Raji (cell line): ENCODE data around the gene RAMACL.

ENCODE experiments used
- POLR2A ChIP-seq: IDR thresholded peaks from 2 replicates; pipeline ENCODE4 v1.6.1; 2011; ENCODE audit warnings: low read depth, low read length, control low read depth; ENCODE audit not compliant: insufficient read depth

The RAMACL gene

GRCh38 chr6:166604911-166605310 lies 18.4 kb upstream of the RAMACL start:
- TF ChIP-seq POLR2A: no peak

GRCh38 chr6:166604328-166604727 lies 17.9 kb upstream of the RAMACL start:
- TF ChIP-seq POLR2A: no peak

DNA sequence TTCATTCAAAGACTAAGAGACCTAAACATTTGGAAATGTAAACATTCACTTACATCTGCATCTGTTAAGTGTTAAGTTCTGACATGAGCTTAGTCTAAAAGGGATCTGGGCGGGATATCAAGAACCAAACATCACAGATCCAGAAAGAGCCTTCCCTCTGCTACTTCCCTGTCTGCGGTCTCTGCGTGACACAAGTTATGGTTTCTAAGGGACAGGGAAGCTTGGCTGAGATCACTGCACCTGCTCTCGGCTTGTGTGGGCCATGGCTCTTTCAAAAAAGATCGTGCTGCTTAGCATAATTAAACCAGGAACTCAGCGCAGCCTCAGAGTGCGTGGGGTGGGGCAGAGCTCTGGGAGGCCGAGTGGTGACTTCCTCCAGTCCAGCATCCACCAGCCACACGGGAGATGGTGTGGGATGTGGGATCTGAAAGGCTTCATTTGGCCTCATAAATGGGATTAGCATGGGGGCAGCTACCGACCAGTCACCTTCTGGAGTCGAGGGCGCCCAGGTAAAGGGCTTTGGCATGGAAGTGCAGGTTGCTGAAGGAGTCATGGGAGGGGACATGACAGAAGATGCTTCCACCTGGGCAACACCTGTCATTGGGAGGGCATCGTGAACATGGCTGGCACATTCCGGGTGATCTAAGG lies 16.7 kb upstream of the RAMACL start:
- no peak for TF ChIP-seq POLR2A

GRCh38 chr6:166601956-166602355 lies 15.5 kb upstream of the RAMACL start:
- TF ChIP-seq POLR2A: no peak

DNA sequence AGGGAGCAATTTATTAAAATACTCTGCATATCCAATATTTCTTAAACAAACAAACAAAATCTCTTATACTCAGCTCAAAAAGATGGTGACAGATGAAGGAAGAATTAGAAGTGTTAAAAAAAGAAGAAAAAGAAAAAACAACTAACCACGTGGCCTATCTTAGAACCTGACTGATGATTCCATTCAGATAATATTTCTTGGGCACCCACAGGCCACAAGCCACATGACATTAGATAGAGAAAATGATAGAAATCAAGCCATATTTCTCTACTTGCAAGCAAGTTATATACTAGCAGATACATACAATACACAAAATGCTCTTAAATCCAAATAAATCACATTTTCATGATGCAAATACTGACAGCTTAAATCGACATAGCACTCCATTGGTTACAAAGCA lies 14.5 kb upstream of the RAMACL start:
- TF ChIP-seq POLR2A: no peak

DNA sequence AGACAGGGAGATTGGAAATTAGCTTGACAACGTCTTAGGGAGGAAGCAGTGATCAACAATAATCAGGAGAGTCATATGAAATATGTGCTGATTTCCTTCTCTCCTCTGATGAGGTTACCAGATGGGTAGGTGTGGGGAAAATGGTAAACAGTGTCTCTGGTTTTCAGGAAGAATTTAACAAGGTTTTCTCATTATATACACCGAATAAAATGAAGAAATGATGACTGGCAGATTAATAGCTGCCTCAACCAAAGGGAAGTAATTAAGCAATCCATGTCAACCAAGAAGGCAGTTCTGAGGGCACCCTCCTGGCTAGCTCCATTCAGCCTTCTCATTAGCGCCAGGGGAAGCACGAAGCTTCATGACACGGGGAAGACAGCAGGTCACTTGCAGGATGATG lies 12.7 kb upstream of the RAMACL start:
- TF ChIP-seq POLR2A: no peak

DNA sequence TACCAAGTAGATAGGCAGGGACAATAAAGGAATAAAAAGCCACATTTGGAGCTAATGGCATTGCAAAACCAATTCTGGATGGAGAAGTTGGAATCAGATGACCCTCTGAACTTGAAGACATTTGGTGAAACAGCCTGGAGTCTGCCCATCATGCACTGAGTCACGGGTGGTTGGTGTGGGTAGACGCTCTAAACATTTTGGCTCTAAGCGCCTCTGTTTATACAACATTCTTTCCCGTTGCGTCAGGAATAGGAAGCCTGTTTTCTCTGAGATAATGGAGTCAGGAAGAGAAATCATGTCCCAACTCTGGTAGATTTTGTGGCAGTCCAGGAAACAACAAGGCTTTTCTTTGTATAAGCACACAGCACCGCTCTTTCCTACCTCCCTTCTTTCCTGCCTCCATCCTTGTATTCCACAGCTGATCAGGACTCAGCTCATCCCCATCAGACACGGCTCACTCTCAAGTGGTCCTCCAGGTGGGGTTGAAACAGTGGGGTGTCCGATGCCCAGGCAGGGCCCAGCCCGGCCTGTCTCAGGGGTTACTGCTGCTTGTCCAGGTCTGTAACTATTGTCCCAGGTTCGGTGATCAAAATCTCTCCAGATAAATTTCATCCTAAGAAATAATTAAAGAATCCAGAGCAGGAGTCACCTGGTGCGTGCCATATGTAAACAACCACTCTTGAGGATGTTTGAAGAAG lies 12.1 kb upstream of the RAMACL start:
- no peak for TF ChIP-seq POLR2A

- no peak for TF ChIP-seq POLR2A
These were observed 11.4 kb upstream of the RAMACL start for GRCh38 chr6:166597711-166598440.

GRCh38 chr6:166596776-166597507 lies 10.5 kb upstream of the RAMACL start:
- no peak for TF ChIP-seq POLR2A

DNA sequence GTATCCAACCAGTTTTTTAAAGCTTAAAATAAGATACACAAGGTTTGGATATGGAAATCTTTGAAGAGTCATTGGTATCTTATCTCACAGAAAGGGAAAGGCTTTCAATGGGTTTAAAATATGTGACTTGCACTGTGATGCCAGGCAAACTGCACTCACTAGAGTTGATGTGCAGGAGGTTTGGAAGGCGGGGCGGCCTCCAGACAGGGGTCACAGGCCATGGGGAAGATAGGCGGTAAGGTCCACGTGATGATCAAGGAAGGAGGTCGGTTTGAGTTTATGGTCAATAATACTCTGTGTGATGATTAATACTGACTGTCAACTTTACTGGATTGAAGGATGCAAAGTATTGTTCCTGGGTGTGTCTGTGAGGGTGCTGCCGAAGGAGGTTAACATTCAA lies 9.5 kb upstream of the RAMACL start:
- no peak for TF ChIP-seq POLR2A

DNA sequence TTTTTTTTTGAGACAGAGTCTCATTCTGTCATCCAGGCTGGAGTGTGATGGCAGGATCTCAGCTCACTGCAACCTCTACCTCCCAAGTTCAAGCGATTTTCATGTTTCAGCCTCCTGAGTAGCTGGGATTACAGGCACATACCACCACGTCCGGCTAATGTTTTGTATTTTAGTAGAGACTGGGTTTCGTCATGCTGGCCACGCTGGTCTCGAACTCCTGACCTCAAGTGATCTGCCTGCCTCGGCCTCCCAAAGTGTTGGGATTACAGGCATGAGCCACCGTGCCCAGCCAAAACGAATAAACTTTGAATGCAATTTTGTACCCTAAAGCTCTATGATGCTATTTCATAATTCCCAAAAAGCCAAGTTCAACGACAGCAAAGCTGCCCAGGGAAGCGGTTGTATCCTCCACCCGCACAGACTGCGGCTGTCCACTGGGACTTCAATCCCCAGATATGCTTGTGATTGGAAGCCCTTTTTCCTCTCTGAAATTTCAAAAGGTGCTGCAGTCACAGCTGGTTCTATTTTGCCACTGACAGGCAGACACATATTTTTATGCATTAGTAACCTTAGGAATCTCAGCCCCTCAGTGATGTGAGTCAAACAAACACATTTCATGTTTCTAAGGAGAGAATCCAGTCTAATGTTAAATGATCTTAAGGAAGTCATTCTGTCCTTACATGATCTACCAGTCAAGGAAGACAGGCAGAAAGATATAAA lies 8.7 kb upstream of the RAMACL start:
- no peak for TF ChIP-seq POLR2A

GRCh38 chr6:166592821-166593220 lies 6.3 kb upstream of the RAMACL start:
- no peak for TF ChIP-seq POLR2A

DNA sequence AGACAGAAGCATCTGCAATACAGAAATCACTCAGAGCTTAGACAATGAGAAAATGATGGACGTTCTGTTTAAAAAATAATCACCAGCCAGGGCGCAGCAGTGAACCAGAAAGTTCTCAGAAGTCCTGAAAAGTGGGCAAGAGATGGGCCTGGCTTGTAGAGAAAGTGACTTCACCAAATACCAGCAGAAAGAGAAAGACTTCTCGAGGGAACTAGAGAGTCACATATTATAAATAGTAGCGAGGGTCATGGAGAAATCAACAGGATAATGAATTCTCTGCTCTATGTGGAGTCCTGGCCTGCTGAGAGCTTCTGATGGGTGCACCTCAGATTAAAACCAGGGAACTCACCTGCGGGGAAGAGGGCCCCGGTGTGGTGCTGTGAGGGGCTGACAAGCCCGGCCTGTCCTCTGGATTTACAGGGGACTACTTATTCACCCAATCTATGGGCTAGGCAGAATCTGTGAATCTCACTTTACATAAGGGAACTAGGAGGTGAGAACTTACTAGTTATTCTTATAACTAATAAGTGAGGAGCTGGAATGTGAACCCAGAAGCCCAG lies 5.6 kb upstream of the RAMACL start:
- TF ChIP-seq POLR2A: no peak

GRCh38 chr6:166591026-166591425 lies 4.5 kb upstream of the RAMACL start:
- TF ChIP-seq POLR2A: no peak
